Right atrium auricular region (tissue), 2 donors: Measurements from ENCODE around the gene AKAP9. TPM values are rescaled to one million over a fixed set of nuclear protein-coding genes. Genes with fewer than 3 reads are reported as not detected.

Source experiments
- DNase-seq: peaks from one replicate; pipeline ENCODE4 v3.0.0-alpha.2; 2019; ENCODE audit warnings: low spot score
- H3K27ac ChIP-seq, 2 donors: fragments of 200-600 bp; sonication (generic); 1 replicate in 1 of 2; 2 replicates in 1 of 2; pipeline ENCODE4 v1.5.1; 2016 to 2019
- H3K27me3 ChIP-seq, 2 donors: fragments of 200-600 bp; sonication (generic); one replicate each; pipeline versions ENCODE4 v1.5.1 to v1.6.0; 2017 to 2019
- H3K36me3 ChIP-seq: fragments of 200-600 bp; sonication (generic); one replicate; pipeline ENCODE4 v1.5.1; 2016
- H3K4me1 ChIP-seq, 2 donors: fragments of 200-600 bp; sonication (generic); one replicate each; pipeline versions ENCODE4 v1.5.1 to v1.6.0; 2017 to 2019
- H3K4me3 ChIP-seq, 2 donors: fragments of 200-600 bp; sonication (generic); 1 replicate in 1 of 2; 2 replicates in 1 of 2; pipeline ENCODE4 v1.5.1; 2017 to 2019; ENCODE audit warnings: mild to moderate bottlenecking in 1 of 2, moderate library complexity in 1 of 2
- H3K9me3 ChIP-seq, 2 donors: fragments of 200-600 bp; sonication (generic); one replicate each; pipeline ENCODE4 v1.5.1; 2019
- CTCF ChIP-seq, 2 donors: fragments of 200-600 bp; sonication (generic); IDR thresholded peaks; one replicate each; pipeline ENCODE4 v1.5.1; 2019; ENCODE audit warnings: antibody characterized with exemption in 2 of 2
- total RNA-seq, 2 donors: library from RNA; depleted of rRNA; stranded (reverse); fragments of >200 nt; gene quantifications; one replicate each; pipeline ENCODE4 v1.1.0, GENCODE V29; 2016

AKAP9 gene
- total RNA-seq, 2 donors from 2014 or later: 28.5 to 41.8 TPM

GRCh38 chr7:91915401-91916050 is 25.1 kb upstream of the AKAP9 start:
- Histone ChIP-seq H3K4me3 (no peak overlapping the region), H3K9me3 (no peaks in the 10 kb centered on the region), H3K27ac (no peak overlapping the region), H3K27me3 (no peaks in the 10 kb centered on the region), H3K4me1 (no peaks in the 10 kb centered on the region), H3K36me3 (no peaks in the 10 kb centered on the region)
- DNase-seq: no peak
- no peak for TF ChIP-seq CTCF (IDR thresholded peaks at IDR 0.05)

- no peak for TF ChIP-seq CTCF (IDR thresholded peaks at IDR 0.05)
- H3K4me1 ChIP-seq: no peaks in the 10 kb centered on the region
- DNase-seq: no peak
Measured at GRCh38 chr7:91916051-91916440, 24.6 kb upstream of the AKAP9 start.

GRCh38 chr7:91918356-91918755 is 22.3 kb upstream of the AKAP9 start:
- no peak for TF ChIP-seq CTCF (IDR thresholded peaks at IDR 0.05)
- DNase-seq: no peak
- H3K4me1 ChIP-seq: no peaks in the 10 kb centered on the region
- H3K9me3 ChIP-seq: no peaks in the 10 kb centered on the region
- no peak overlapping the region for H3K27ac ChIP-seq
- no peaks in the 10 kb centered on the region for H3K27me3 ChIP-seq
- H3K36me3 ChIP-seq: no peaks in the 10 kb centered on the region
- H3K4me3 ChIP-seq: no peak overlapping the region

More at GRCh38 chr7:91916051-91916440, 24.6 kb upstream of the AKAP9 start:
- Histone ChIP-seq H3K36me3 (no peaks in the 10 kb centered on the region), H3K27ac (no peak overlapping the region), H3K4me3 (no peak overlapping the region), H3K27me3 (no peaks in the 10 kb centered on the region), H3K9me3 (no peaks in the 10 kb centered on the region)

- DNase-seq: no peak
- no peak overlapping the region for H3K27ac ChIP-seq
- no peaks in the 10 kb centered on the region for H3K9me3 ChIP-seq
- no peak overlapping the region for H3K4me3 ChIP-seq
- no peaks in the 10 kb centered on the region for H3K27me3 ChIP-seq
- H3K36me3 ChIP-seq: no peaks in the 10 kb centered on the region
- no peak for TF ChIP-seq CTCF (IDR thresholded peaks at IDR 0.05)
- no peaks in the 10 kb centered on the region for H3K4me1 ChIP-seq
Measured at GRCh38 chr7:91922857-91923256, 17.8 kb upstream of the AKAP9 start.

- TF ChIP-seq CTCF (IDR thresholded peaks at IDR 0.05): no peak
- H3K4me1 ChIP-seq: no peaks in the 10 kb centered on the region
- H3K36me3 ChIP-seq: no peaks in the 10 kb centered on the region
- DNase-seq: no peak
- no peaks in the 10 kb centered on the region for H3K27me3 ChIP-seq
- no peak overlapping the region for H3K4me3 ChIP-seq
- H3K9me3 ChIP-seq: no peaks in the 10 kb centered on the region
- H3K27ac ChIP-seq: no peak overlapping the region
Measured at GRCh38 chr7:91927912-91928311, 12.8 kb upstream of the AKAP9 start.

GRCh38 chr7:91929463-91929862 is 11.2 kb upstream of the AKAP9 start:
- Histone ChIP-seq H3K4me3 (no peak overlapping the region), H3K9me3 (no peaks in the 10 kb centered on the region), H3K27me3 (no peaks in the 10 kb centered on the region), H3K27ac (no peak overlapping the region), H3K36me3 (no peaks in the 10 kb centered on the region), H3K4me1 (no peaks in the 10 kb centered on the region)
- TF ChIP-seq CTCF (IDR thresholded peaks at IDR 0.05): no peak
- no peak for DNase-seq
